Calu3 (cell line): ENCODE measurements around the gene PCDHA1. TPM values are rescaled to one million over a fixed set of nuclear protein-coding genes. Genes with fewer than 3 reads are reported as not detected.
"Not testable (repeated sequence)": the region's sequence is repeated elsewhere in the genome, so short reads cannot be mapped to it uniquely, and the experiment has no call there.

Experiments used
- BruUV-seq: library from RNA; stranded (reverse); fragments of 400-500 nt; replicated peaks from 2 replicates; lab custom pipeline; 2021; lab: Mats Ljungman, UMichigan
- CTCF ChIA-PET: fragments of 300-600 bp; sonication (Branson Sonifier 250); formaldehyde crosslinking; loops from one replicate; lab custom pipeline; 2022; ENCODE audit warnings: antibody characterized with exemption; lab: Charles Lee
- DNase-seq: peaks from one replicate; pipeline ENCODE4 v3.0.0; 2022
- H3K27ac Mint-ChIP-seq: one replicate; pipeline ENCODE4 v1.8.0; 2022; ENCODE audit warnings: mixed read lengths; ENCODE audit not compliant: unreplicated experiment
- H3K27me3 Mint-ChIP-seq: one replicate; pipeline ENCODE4 v1.8.0; 2022; ENCODE audit warnings: mixed read lengths; ENCODE audit not compliant: unreplicated experiment
- H3K36me3 Mint-ChIP-seq: one replicate; pipeline ENCODE4 v1.8.0; 2022; ENCODE audit warnings: mild to moderate bottlenecking, moderate library complexity, mixed read lengths; ENCODE audit not compliant: insufficient read depth, unreplicated experiment
- H3K4me1 Mint-ChIP-seq: one replicate; pipeline ENCODE4 v1.8.0; 2022; ENCODE audit warnings: mild to moderate bottlenecking, low read depth, mixed read lengths; ENCODE audit not compliant: unreplicated experiment
- H3K4me3 Mint-ChIP-seq: one replicate; pipeline ENCODE4 v1.8.0; 2022; ENCODE audit warnings: mild to moderate bottlenecking, low read depth, moderate library complexity, mixed read lengths; ENCODE audit not compliant: unreplicated experiment
- H3K9me3 Mint-ChIP-seq: one replicate; pipeline ENCODE4 v1.8.0; 2022; ENCODE audit warnings: low read depth, mixed read lengths; ENCODE audit not compliant: unreplicated experiment
- intact Hi-C: fragments of 100-400 bp; cut with micrococcal nuclease; formaldehyde crosslinking; loops from one replicate; pipeline ENCODE4 v1.10.0; 2022; ENCODE audit not compliant: unreplicated experiment
- total RNA-seq: library from RNA; stranded (reverse); gene quantifications from 2 replicates; pipeline ENCODE4 v1.2.3, GENCODE V29; 2022
- TF ChIP-seq, protein P1 (sequence below): fragments of 200-600 bp; IDR thresholded peaks from one replicate; pipeline ENCODE4 v1.8.0; 2022; ENCODE audit warnings: antibody characterized with exemption; ENCODE audit not compliant: unreplicated experiment

PCDHA1 gene
- total RNA-seq, 1 experiment from 2014 or later: 0.83 TPM

- intact Hi-C loops: no loop called here
- CTCF ChIA-PET: no interaction called here
- no TSS peak for BruUV-seq
Measured at GRCh38 chr5:140822281-140822629, 36.3 kb downstream of the PCDHA1 start.

GRCh38 chr5:140822969-140823368 lies 37.0 kb downstream of the PCDHA1 start:
- H3K4me3 Mint-ChIP-seq, DNase-seq, CTCF ChIA-PET, H3K9me3 Mint-ChIP-seq, BruUV-seq, H3K36me3 Mint-ChIP-seq, H3K27ac Mint-ChIP-seq, H3K4me1 Mint-ChIP-seq, H3K27me3 Mint-ChIP-seq, intact Hi-C loops: not testable (repeated sequence)

More at GRCh38 chr5:140822281-140822629, 36.3 kb downstream of the PCDHA1 start:
- Mint-ChIP-seq H3K36me3 (no peaks in the 10 kb centered on the region), H3K4me1 (no peaks in the 10 kb centered on the region), H3K4me3 (no peak overlapping the region), H3K27ac (no peak overlapping the region), H3K27me3 (no peaks in the 10 kb centered on the region), H3K9me3 (peaks cover 7% of the 10 kb centered on the region)
- DNase-seq: no peak
- TF ChIP-seq, protein P1, sequence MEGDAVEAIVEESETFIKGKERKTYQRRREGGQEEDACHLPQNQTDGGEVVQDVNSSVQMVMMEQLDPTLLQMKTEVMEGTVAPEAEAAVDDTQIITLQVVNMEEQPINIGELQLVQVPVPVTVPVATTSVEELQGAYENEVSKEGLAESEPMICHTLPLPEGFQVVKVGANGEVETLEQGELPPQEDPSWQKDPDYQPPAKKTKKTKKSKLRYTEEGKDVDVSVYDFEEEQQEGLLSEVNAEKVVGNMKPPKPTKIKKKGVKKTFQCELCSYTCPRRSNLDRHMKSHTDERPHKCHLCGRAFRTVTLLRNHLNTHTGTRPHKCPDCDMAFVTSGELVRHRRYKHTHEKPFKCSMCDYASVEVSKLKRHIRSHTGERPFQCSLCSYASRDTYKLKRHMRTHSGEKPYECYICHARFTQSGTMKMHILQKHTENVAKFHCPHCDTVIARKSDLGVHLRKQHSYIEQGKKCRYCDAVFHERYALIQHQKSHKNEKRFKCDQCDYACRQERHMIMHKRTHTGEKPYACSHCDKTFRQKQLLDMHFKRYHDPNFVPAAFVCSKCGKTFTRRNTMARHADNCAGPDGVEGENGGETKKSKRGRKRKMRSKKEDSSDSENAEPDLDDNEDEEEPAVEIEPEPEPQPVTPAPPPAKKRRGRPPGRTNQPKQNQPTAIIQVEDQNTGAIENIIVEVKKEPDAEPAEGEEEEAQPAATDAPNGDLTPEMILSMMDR: no peak

- Mint-ChIP-seq H3K4me1 (no peaks in the 10 kb centered on the region), H3K27ac (no peak overlapping the region), H3K27me3 (no peaks in the 10 kb centered on the region), H3K36me3 (no peaks in the 10 kb centered on the region), H3K9me3 (peaks cover 9% of the 10 kb centered on the region), H3K4me3 (no peak overlapping the region)
- no peak for DNase-seq
- CTCF ChIA-PET: no interaction called here
- intact Hi-C loops: no loop called here
- BruUV-seq: no TSS peak
- TF ChIP-seq, protein P1: no peak
Measured at GRCh38 chr5:140823475-140823874, 37.5 kb downstream of the PCDHA1 start.

- no peak for DNase-seq
- Mint-ChIP-seq H3K36me3 (no peaks in the 10 kb centered on the region), H3K4me1 (no peaks in the 10 kb centered on the region), H3K27ac (no peak within 1 kb of the TSS), H3K4me3 (no peak within 1 kb of the TSS), H3K9me3 (peaks cover 15% of the 10 kb centered on the region), H3K27me3 (no peaks in the 10 kb centered on the region)
- CTCF ChIA-PET: interaction anchor here (0.7 kb wide), 1 partner anchor 272 kb away, joined by 3 read pairs; the partner anchor contains the start of gene PCDHB3
- intact Hi-C loops: no loop called here
- no TSS peak for BruUV-seq
- TF ChIP-seq, protein P1: no peak
Measured at GRCh38 chr5:140827704-140828361, 41.9 kb downstream of the PCDHA1 start, which contains the start of gene PCDHA6. PCDHA6 (plus strand) TSS chr5:140827960; CDS start chr5:140828092, 132 bp downstream.

GRCh38 chr5:140828362-140828737 lies 42.4 kb downstream of the PCDHA1 start:
- H3K4me3 Mint-ChIP-seq: no peak overlapping the region
- no peak for DNase-seq
- no peaks in the 10 kb centered on the region for H3K4me1 Mint-ChIP-seq
- BruUV-seq: no TSS peak
- H3K36me3 Mint-ChIP-seq: no peaks in the 10 kb centered on the region
- no peak overlapping the region for H3K27ac Mint-ChIP-seq
- no peaks in the 10 kb centered on the region for H3K27me3 Mint-ChIP-seq
- intact Hi-C loops: no loop called here
- TF ChIP-seq, protein P1: no peak
- H3K9me3 Mint-ChIP-seq: peaks cover 16% of the 10 kb centered on the region
- CTCF ChIA-PET: no interaction called here

DNA sequence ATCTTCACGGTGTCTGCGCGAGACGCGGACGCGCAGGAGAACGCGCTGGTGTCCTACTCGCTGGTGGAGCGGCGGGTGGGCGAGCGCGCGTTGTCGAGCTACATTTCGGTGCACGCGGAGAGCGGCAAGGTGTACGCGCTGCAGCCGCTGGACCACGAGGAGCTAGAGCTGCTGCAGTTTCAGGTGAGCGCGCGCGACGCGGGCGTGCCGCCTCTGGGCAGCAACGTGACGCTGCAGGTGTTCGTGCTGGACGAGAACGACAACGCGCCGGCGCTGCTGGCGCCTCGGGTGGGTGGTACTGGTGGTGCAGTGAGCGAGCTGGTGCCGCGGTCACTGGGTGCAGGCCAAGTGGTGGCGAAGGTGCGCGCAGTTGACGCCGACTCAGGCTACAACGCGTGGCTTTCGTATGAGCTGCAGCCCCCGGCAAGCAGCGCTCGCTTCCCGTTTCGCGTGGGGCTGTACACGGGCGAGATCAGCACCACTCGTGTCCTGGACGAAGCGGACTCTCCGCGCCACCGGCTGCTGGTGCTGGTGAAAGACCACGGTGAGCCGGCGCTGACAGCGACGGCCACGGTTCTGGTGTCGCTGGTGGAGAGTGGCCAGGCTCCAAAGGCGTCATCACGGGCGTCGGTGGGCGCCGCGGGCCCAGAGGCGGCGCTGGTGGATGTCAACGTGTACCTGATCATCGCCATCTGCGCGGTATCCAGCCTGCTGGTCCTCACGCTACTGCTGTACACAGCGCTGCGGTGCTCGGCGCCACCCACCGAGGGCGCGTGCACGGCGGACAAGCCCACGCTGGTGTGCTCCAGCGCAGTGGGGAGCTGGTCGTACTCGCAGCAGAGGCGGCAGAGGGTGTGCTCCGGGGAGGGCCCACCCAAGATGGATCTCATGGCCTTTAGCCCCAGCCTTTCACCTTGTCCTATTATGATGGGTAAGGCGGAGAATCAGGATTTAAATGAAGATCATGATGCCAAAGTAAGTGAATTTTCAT lies 43.9 kb downstream of the PCDHA1 start:
- H3K4me1 Mint-ChIP-seq, H3K27ac Mint-ChIP-seq, intact Hi-C loops, H3K27me3 Mint-ChIP-seq, CTCF ChIA-PET, H3K36me3 Mint-ChIP-seq, DNase-seq, BruUV-seq, H3K4me3 Mint-ChIP-seq: not testable (repeated sequence)
- H3K9me3 Mint-ChIP-seq: peaks cover 18% of the 10 kb centered on the region
